ENCODE results near the gene ZBTB3.

DNA sequence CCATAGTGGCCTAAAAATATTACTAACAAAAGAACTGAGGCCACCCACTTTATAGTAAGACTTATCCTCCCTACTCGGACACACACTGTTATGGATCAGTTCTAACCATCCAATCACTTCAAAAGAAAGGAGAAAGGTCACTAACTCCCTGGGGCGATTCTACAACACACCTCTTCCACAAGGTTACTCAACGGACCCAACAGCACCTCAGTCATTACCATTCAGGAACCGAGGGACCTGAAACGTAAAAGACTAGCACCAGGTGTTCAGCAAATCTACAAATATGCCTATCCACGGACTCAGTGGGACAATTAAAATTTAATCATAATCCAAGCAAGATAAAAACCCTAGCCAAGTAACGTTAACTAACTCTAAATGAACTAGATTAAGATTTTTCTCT lies 28.3 kb downstream of the ZBTB3 start:
- TF ChIP-seq CTCF (conservative IDR thresholded peaks at IDR 0.05 in 1 of 2, IDR thresholded peaks at IDR 0.05 in 1 of 2; ENCODE audit: low read depth in 1 of 2, low read length in 2 of 2) = no peak
- TF ChIP-seq EZH2 (IDR thresholded peaks at IDR 0.05; ENCODE audit: low read length, missing control alignments) = no peak

Measured in fibroblast of lung (primary cell).